ENCODE data around the gene CDK2AP2.
A peak's percentile ranks its signal among the peaks of the same experiment; 100 is the strongest.
"Not testable (repeated sequence)": the region's sequence is repeated elsewhere in the genome, so short reads cannot be mapped to it uniquely, and the experiment has no call there.

CDK2AP2 gene

GRCh38 chr11:67465530-67465929 is 42.4 kb downstream of the CDK2AP2 start:
- Mint-ChIP-seq H3K27ac (peak overlapping the region; percentile 93), H3K4me3 (peak overlapping the region; percentile 80), H3K4me1 (peaks cover 46% of the 10 kb centered on the region)
- DNase-seq, H3K9me3 Mint-ChIP-seq, H3K27me3 Mint-ChIP-seq, H3K36me3 Mint-ChIP-seq: not testable (repeated sequence)
- CTCF ChIA-PET: interaction anchor here (0.7 kb wide), 1 partner anchor 28 kb away, joined by 3 read pairs; the partner anchor contains the start of gene PTPRCAP

DNA sequence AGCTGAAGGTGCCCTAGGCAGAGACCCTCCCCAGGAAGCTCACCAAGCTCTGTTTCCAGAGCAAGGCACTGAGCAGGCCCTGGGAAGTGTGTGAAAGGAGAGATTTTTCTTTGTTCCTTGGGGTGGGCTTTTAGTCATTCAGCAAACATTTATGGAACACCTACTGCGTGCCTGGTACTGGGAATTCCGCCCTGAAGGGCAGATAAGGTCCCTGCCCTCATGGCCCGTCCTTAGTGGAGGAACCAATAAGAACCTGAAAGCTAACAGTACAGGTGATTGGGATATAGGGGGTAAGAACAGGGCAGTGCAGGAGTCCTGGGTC is 42.8 kb downstream of the CDK2AP2 start:
- Mint-ChIP-seq H3K27ac (peak overlapping the region; percentile 93), H3K27me3 (peaks cover 9% of the 10 kb centered on the region)

GRCh38 chr11:67464411-67465188 is 43.4 kb downstream of the CDK2AP2 start:
- peaks cover 13% of the 10 kb centered on the region for H3K27me3 Mint-ChIP-seq
- DNase-seq: peak; percentile 96
- H3K27ac Mint-ChIP-seq: peak overlapping the region; percentile 93
- CTCF ChIA-PET: interaction anchor here (0.7 kb wide), 1 partner anchor 27 kb away, joined by 3 read pairs; the partner anchor contains the start of gene PTPRCAP
- H3K4me3 Mint-ChIP-seq: peak overlapping the region; percentile 80
- peaks cover 49% of the 10 kb centered on the region for H3K4me1 Mint-ChIP-seq
- no peaks in the 10 kb centered on the region for H3K9me3 Mint-ChIP-seq
- H3K36me3 Mint-ChIP-seq: peaks cover 8% of the 10 kb centered on the region

More for the DNA sequence above, 42.8 kb downstream of the CDK2AP2 start:
- peaks cover 48% of the 10 kb centered on the region for H3K4me1 Mint-ChIP-seq
- H3K9me3 Mint-ChIP-seq: no peaks in the 10 kb centered on the region
- H3K4me3 Mint-ChIP-seq: peak overlapping the region; percentile 80
- CTCF ChIA-PET: interaction anchor here (0.7 kb wide), 1 partner anchor 27 kb away, joined by 3 read pairs; the partner anchor contains the start of gene PTPRCAP
- peaks cover 8% of the 10 kb centered on the region for H3K36me3 Mint-ChIP-seq
- DNase-seq: no peak

DNA sequence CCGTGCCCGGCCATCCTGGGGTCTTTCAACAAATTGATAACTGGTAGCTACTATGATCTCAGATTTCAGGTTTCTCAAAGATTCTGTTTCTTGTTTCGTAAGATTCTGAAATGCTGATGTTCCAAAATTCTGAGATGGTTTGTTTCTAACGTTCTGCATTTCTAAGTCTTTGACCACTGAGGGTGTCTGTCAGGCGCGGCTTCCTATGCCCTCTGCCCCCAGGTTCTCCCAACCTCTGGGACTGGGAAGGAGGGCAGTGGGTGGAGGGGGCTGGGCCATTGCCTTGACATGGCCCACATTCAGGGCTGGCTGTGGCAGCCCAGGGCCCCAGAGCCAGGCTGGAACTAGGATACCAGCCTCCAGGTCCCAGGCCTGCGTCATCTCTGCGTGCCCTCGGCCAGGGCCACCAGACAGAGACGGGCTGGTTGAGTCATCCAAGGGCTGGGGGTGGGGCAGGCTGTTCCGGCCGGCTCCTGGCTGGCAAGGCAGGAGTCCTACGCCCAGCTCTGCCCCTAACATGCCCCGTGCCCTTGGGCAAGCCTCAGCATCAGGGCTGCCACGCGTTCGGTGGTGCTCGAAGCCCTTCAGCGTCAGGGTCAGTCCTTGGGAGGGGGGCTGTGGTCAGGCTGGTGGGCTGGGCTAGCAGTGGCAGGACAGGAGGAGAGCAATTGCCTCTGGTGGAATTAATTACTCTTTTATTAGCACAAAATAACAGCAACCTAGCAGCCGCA is 44.1 kb downstream of the CDK2AP2 start:
- no peak for DNase-seq
- peaks cover 46% of the 10 kb centered on the region for H3K4me1 Mint-ChIP-seq

GRCh38 chr11:67463186-67463585 is 44.8 kb downstream of the CDK2AP2 start:
- no peak overlapping the region for H3K27ac Mint-ChIP-seq

More for the DNA sequence above, 44.1 kb downstream of the CDK2AP2 start:
- peaks cover 21% of the 10 kb centered on the region for H3K27me3 Mint-ChIP-seq
- peaks cover 8% of the 10 kb centered on the region for H3K36me3 Mint-ChIP-seq
- peak overlapping the region; percentile 80 for H3K4me3 Mint-ChIP-seq
- CTCF ChIA-PET: interaction anchor here (0.6 kb wide), 1 partner anchor 107 kb away, joined by 3 read pairs; no protein-coding TSS in a partner anchor
- H3K27ac Mint-ChIP-seq: peak overlapping the region; percentile 93
- no peaks in the 10 kb centered on the region for H3K9me3 Mint-ChIP-seq

GRCh38 chr11:67458266-67458665 is 49.7 kb downstream of the CDK2AP2 start:
- Mint-ChIP-seq H3K36me3 (no peaks in the 10 kb centered on the region), H3K27ac (no peak overlapping the region), H3K4me1 (peaks cover 6% of the 10 kb centered on the region), H3K27me3 (peaks cover 55% of the 10 kb centered on the region), H3K4me3 (no peak overlapping the region), H3K9me3 (no peaks in the 10 kb centered on the region)
- no peak for DNase-seq
- CTCF ChIA-PET: interaction anchor here (1.2 kb wide), 1 partner anchor 19 kb away, joined by 3 read pairs; no protein-coding TSS in a partner anchor

More at GRCh38 chr11:67463186-67463585, 44.8 kb downstream of the CDK2AP2 start:
- Mint-ChIP-seq H3K36me3 (peaks cover 7% of the 10 kb centered on the region), H3K4me1 (peaks cover 42% of the 10 kb centered on the region), H3K27me3 (peaks cover 27% of the 10 kb centered on the region), H3K4me3 (no peak overlapping the region), H3K9me3 (no peaks in the 10 kb centered on the region)
- no peak for DNase-seq
- CTCF ChIA-PET: interaction anchor here (0.6 kb wide), 1 partner anchor 106 kb away, joined by 3 read pairs; no protein-coding TSS in a partner anchor

- CTCF ChIA-PET: no interaction called here
- Mint-ChIP-seq H3K27ac (no peak overlapping the region), H3K4me3 (no peak overlapping the region), H3K36me3 (no peaks in the 10 kb centered on the region), H3K9me3 (no peaks in the 10 kb centered on the region), H3K27me3 (peaks cover 55% of the 10 kb centered on the region), H3K4me1 (peaks cover 5% of the 10 kb centered on the region)
- no peak for DNase-seq
Observed at GRCh38 chr11:67457453-67457852, 50.5 kb downstream of the CDK2AP2 start.
